ENCODE results near the gene ASPN. TPM values are rescaled to one million over a fixed set of nuclear protein-coding genes. Genes with fewer than 3 reads are reported as not detected.

Gene ASPN
- total and polyA plus RNA-seq, 2 experiments from 2014 or later: 0.82 TPM; not detected in 1

DNA sequence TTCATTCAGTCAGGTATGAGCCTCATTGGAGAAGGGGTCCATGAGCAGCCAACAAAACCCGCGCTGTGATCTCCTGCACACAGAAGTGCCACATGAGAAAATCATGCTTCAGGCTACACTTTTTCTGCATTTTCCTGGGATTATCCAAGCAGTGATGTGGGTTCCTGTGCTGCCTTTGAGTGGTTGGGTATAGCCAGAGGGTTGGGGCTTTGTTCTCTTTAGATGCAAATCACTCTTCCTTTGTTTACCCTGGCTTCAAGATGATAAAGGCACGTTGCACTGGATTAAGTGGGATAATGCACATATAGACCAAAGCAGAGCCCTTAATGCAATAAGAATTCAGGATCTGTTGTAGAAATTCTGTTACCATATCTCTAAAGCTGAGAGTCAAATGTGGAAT is 34.7 kb upstream of the ASPN start:
- H3K4me1 ChIP-seq (ENCODE audit: insufficient read depth): peaks cover 7% of the 10 kb centered on the region; the same call in 1 of the 2 replicates
- ATAC-seq (peak; percentile 87), DNase-seq (ENCODE audit: low spot score) (peak; percentile 23)
- TF ChIP-seq EZH2 (IDR thresholded peaks at IDR 0.05; ENCODE audit: low read depth, unreplicated experiment) (no peak), STAT1 (IDR thresholded peaks at IDR 0.05; ENCODE audit: unreplicated experiment) (no peak), CREB1 (CRISPR knock-in tag; IDR thresholded peaks at IDR 0.05; ENCODE audit: low read depth) (no peak), POLR2AphosphoS5 (IDR thresholded peaks at IDR 0.05; ENCODE audit: low read depth) (no peak), ZNF331 (CRISPR knock-in tag; IDR thresholded peaks at IDR 0.05; ENCODE audit: low read depth) (no peak), EZH2phosphoT487 (IDR thresholded peaks at IDR 0.05; ENCODE audit: unreplicated experiment) (no peak), ZNF114 (CRISPR knock-in tag; IDR thresholded peaks at IDR 0.05) (no peak), NANOG (IDR thresholded peaks at IDR 0.05; ENCODE audit: borderline replicate concordance) (no peak), JUNB (IDR thresholded peaks at IDR 0.05; ENCODE audit: unreplicated experiment) (no peak)
- TF ChIP-seq, protein P1, sequence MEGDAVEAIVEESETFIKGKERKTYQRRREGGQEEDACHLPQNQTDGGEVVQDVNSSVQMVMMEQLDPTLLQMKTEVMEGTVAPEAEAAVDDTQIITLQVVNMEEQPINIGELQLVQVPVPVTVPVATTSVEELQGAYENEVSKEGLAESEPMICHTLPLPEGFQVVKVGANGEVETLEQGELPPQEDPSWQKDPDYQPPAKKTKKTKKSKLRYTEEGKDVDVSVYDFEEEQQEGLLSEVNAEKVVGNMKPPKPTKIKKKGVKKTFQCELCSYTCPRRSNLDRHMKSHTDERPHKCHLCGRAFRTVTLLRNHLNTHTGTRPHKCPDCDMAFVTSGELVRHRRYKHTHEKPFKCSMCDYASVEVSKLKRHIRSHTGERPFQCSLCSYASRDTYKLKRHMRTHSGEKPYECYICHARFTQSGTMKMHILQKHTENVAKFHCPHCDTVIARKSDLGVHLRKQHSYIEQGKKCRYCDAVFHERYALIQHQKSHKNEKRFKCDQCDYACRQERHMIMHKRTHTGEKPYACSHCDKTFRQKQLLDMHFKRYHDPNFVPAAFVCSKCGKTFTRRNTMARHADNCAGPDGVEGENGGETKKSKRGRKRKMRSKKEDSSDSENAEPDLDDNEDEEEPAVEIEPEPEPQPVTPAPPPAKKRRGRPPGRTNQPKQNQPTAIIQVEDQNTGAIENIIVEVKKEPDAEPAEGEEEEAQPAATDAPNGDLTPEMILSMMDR (conservative IDR thresholded peaks at IDR 0.05; ENCODE audit: low read depth in 2 of 2): no peak
- TF ChIP-seq, protein P2, sequence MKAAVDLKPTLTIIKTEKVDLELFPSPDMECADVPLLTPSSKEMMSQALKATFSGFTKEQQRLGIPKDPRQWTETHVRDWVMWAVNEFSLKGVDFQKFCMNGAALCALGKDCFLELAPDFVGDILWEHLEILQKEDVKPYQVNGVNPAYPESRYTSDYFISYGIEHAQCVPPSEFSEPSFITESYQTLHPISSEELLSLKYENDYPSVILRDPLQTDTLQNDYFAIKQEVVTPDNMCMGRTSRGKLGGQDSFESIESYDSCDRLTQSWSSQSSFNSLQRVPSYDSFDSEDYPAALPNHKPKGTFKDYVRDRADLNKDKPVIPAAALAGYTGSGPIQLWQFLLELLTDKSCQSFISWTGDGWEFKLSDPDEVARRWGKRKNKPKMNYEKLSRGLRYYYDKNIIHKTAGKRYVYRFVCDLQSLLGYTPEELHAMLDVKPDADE (IDR thresholded peaks at IDR 0.05): no peak
- TF ChIP-seq, protein P3, sequence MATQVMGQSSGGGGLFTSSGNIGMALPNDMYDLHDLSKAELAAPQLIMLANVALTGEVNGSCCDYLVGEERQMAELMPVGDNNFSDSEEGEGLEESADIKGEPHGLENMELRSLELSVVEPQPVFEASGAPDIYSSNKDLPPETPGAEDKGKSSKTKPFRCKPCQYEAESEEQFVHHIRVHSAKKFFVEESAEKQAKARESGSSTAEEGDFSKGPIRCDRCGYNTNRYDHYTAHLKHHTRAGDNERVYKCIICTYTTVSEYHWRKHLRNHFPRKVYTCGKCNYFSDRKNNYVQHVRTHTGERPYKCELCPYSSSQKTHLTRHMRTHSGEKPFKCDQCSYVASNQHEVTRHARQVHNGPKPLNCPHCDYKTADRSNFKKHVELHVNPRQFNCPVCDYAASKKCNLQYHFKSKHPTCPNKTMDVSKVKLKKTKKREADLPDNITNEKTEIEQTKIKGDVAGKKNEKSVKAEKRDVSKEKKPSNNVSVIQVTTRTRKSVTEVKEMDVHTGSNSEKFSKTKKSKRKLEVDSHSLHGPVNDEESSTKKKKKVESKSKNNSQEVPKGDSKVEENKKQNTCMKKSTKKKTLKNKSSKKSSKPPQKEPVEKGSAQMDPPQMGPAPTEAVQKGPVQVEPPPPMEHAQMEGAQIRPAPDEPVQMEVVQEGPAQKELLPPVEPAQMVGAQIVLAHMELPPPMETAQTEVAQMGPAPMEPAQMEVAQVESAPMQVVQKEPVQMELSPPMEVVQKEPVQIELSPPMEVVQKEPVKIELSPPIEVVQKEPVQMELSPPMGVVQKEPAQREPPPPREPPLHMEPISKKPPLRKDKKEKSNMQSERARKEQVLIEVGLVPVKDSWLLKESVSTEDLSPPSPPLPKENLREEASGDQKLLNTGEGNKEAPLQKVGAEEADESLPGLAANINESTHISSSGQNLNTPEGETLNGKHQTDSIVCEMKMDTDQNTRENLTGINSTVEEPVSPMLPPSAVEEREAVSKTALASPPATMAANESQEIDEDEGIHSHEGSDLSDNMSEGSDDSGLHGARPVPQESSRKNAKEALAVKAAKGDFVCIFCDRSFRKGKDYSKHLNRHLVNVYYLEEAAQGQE (IDR thresholded peaks at IDR 0.05; ENCODE audit: unreplicated experiment): no peak
- TF ChIP-seq, protein P4, sequence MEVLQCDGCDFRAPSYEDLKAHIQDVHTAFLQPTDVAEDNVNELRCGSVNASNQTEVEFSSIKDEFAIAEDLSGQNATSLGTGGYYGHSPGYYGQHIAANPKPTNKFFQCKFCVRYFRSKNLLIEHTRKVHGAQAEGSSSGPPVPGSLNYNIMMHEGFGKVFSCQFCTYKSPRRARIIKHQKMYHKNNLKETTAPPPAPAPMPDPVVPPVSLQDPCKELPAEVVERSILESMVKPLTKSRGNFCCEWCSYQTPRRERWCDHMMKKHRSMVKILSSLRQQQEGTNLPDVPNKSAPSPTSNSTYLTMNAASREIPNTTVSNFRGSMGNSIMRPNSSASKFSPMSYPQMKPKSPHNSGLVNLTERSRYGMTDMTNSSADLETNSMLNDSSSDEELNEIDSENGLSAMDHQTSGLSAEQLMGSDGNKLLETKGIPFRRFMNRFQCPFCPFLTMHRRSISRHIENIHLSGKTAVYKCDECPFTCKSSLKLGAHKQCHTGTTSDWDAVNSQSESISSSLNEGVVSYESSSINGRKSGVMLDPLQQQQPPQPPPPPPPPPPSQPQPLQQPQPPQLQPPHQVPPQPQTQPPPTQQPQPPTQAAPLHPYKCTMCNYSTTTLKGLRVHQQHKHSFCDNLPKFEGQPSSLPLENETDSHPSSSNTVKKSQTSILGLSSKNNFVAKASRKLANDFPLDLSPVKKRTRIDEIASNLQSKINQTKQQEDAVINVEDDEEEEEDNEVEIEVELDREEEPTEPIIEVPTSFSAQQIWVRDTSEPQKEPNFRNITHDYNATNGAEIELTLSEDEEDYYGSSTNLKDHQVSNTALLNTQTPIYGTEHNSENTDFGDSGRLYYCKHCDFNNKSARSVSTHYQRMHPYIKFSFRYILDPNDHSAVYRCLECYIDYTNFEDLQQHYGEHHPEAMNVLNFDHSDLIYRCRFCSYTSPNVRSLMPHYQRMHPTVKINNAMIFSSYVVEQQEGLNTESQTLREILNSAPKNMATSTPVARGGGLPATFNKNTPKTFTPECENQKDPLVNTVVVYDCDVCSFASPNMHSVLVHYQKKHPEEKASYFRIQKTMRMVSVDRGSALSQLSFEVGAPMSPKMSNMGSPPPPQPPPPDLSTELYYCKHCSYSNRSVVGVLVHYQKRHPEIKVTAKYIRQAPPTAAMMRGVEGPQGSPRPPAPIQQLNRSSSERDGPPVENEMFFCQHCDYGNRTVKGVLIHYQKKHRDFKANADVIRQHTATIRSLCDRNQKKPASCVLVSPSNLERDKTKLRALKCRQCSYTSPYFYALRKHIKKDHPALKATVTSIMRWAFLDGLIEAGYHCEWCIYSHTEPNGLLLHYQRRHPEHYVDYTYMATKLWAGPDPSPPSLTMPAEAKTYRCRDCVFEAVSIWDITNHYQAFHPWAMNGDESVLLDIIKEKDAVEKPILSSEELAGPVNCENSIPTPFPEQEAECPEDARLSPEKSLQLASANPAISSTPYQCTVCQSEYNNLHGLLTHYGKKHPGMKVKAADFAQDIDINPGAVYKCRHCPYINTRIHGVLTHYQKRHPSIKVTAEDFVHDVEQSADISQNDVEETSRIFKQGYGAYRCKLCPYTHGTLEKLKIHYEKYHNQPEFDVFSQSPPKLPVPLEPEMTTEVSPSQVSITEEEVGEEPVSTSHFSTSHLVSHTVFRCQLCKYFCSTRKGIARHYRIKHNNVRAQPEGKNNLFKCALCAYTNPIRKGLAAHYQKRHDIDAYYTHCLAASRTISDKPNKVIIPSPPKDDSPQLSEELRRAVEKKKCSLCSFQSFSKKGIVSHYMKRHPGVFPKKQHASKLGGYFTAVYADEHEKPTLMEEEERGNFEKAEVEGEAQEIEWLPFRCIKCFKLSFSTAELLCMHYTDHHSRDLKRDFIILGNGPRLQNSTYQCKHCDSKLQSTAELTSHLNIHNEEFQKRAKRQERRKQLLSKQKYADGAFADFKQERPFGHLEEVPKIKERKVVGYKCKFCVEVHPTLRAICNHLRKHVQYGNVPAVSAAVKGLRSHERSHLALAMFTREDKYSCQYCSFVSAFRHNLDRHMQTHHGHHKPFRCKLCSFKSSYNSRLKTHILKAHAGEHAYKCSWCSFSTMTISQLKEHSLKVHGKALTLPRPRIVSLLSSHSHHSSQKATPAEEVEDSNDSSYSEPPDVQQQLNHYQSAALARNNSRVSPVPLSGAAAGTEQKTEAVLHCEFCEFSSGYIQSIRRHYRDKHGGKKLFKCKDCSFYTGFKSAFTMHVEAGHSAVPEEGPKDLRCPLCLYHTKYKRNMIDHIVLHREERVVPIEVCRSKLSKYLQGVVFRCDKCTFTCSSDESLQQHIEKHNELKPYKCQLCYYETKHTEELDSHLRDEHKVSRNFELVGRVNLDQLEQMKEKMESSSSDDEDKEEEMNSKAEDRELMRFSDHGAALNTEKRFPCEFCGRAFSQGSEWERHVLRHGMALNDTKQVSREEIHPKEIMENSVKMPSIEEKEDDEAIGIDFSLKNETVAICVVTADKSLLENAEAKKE (CRISPR knock-in tag; IDR thresholded peaks at IDR 0.05): no peak
- H4K20me1 ChIP-seq (replicated peaks; ENCODE audit: insufficient read depth): no peaks in the 10 kb centered on the region
- H3F3A ChIP-seq (replicated peaks; ENCODE audit: low read depth): no peaks in the 10 kb centered on the region
- H3K27me3 Mint-ChIP-seq (ENCODE audit: insufficient read depth, low read depth, poor library complexity): peaks cover 6% of the 10 kb centered on the region
- no peak overlapping the region for H2AFZ ChIP-seq
- H3K9me3 Mint-ChIP-seq: no peaks in the 10 kb centered on the region
- no peaks in the 10 kb centered on the region for H3K9me2 ChIP-seq (ENCODE audit: insufficient read depth)
- H3K4me1 Mint-ChIP-seq: peaks cover 6% of the 10 kb centered on the region; the same call in 2 of the 3 replicates
- H3K4me3 Mint-ChIP-seq: no peak overlapping the region
- no peak overlapping the region for H3K27ac ChIP-seq (ENCODE audit: low read depth)
- H3K27me3 ChIP-seq (ENCODE audit: insufficient read depth): no peaks in the 10 kb centered on the region
- H3K4me3 ChIP-seq: no peak overlapping the region
- H3K36me3 Mint-ChIP-seq (ENCODE audit: low read depth): no peaks in the 10 kb centered on the region
- H3K27ac Mint-ChIP-seq: no peak overlapping the region
- H3K4me2 ChIP-seq: 0 out of 2 replicates have a peak overlapping the region, but pooled peaks have one; percentile 17
- no peaks in the 10 kb centered on the region for H3K36me3 ChIP-seq (ENCODE audit: insufficient read depth)
- no peaks in the 10 kb centered on the region for H3K79me2 ChIP-seq (replicated peaks; ENCODE audit: insufficient read depth)

Data from GM23338 (cell line).